NB4 (cell line): ENCODE data around the gene VLDLR.
A peak's percentile ranks its signal among the peaks of the same experiment; 100 is the strongest.

Experiments
- DNase-seq: peaks from one replicate; pipeline ENCODE4 v3.0.0; 2010; ENCODE audit warnings: low read depth
- H3K4me3 ChIP-seq: one replicate; pipeline ENCODE4 v1.5.1; 2011; ENCODE audit warnings: mild to moderate bottlenecking, low read depth, low read length, moderate library complexity
- CTCF ChIP-seq: IDR thresholded peaks from one replicate; pipeline ENCODE4 v1.5.1; 2012; ENCODE audit warnings: low read depth, low read length
- MAX ChIP-seq: IDR thresholded peaks from 2 replicates; pipeline ENCODE4 v1.6.1; 2011; ENCODE audit warnings: low read depth, low read length
- MYC ChIP-seq: IDR thresholded peaks from 2 replicates; pipeline ENCODE4 v1.6.1; 2011; ENCODE audit warnings: low read depth, low read length
- POLR2A ChIP-seq: IDR thresholded peaks from 2 replicates; pipeline ENCODE4 v1.6.1; 2011; ENCODE audit warnings: mild to moderate bottlenecking; ENCODE audit not compliant: insufficient read length; ENCODE audit errors: extremely low read depth

The VLDLR gene

DNA sequence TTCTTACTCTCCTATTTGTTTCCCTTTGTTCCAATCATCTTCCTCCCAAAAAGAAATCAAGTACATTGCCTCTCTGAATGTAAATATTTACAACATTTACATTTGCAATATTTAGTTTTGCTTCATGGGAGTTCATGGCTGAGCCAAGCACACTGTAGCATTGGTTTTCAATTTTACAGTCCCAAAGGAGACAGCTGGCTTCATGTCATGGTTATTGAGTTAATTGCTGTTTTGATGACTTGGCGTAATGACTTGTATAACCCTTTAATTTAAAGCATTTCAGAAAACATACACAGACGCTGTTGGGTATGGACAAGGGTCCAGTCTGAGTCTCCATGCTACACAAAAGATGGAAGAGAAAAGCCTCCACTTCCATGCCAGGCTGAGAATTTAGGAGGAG is 25.6 kb upstream of the VLDLR start:
- H3K4me3 ChIP-seq, result no peak overlapping the region
- no peak for DNase-seq
- no peak for TF ChIP-seq CTCF
- no peak for TF ChIP-seq POLR2A
- TF ChIP-seq MYC, result no peak

GRCh38 chr9:2597483-2597882 is 24.1 kb upstream of the VLDLR start:
- no peak for DNase-seq
- H3K4me3 ChIP-seq, result no peak overlapping the region
- TF ChIP-seq POLR2A (no peak), CTCF (no peak), MAX (no peak), MYC (no peak)

DNA sequence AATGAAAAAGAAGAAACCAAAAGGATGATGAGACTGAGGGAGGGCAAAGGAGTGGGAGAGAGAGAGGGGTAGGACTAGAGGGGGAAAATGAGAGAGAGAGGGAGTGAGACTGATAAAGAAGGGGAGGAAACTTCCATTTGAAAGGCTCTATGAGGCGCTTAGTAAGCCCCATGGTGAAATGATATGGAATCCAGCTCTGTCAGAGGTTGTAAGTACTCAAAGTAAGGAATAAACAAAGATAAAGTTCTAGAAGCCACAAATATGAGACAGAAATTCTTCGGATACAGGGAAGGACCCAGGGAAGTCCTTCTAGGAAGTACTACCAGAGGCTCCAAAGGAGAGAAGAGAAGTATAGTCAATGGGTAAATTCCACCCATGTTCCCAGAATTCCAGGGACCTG is 21.7 kb upstream of the VLDLR start:
- H3K4me3 ChIP-seq, result no peak overlapping the region
- no peak for DNase-seq
- no peak for TF ChIP-seq MAX

- DNase-seq, result no peak
- H3K4me3 ChIP-seq, result no peak overlapping the region
- TF ChIP-seq MAX (no peak), CTCF (peak; percentile 9), MYC (no peak), POLR2A (no peak)
Measured at GRCh38 chr9:2600307-2600706, 21.3 kb upstream of the VLDLR start.

DNA sequence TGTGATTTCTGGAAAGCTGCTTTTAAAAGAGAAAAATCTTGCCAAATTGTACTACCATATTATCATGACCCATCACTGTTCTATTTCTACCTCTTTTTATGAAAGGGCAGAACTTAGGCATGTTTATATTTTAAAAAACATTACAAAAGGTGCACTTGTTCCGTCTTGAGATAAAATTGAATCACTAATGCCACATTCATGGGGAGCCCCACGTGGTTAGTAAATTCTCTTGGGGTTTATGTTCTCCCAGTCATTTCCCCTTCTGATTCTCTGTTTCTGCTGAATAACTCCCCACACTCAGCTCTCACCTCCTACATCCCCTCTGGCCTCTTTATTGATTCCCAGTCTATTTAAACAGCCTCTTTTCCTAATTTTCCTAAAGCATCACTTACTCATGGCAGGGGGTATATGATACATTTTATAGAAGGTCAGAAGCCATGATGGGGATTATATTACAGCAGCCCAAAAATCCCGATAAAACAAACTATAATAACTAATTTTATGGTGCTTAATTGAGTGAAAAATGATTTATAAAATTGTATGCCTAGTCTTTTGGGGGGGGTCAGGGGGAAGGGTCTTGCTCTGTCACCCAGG is 19.7 kb upstream of the VLDLR start:
- no peak overlapping the region for H3K4me3 ChIP-seq
- peak; percentile 63 for DNase-seq
- TF ChIP-seq MAX (peak; percentile 75), POLR2A (no peak)

- peak; percentile 57 for DNase-seq
- H3K4me3 ChIP-seq, result no peak overlapping the region
- TF ChIP-seq MAX, result no peak
- TF ChIP-seq POLR2A, result no peak
Measured at GRCh38 chr9:2602704-2603116, 18.9 kb upstream of the VLDLR start.

GRCh38 chr9:2603621-2604020 is 18.0 kb upstream of the VLDLR start:
- no peak overlapping the region for H3K4me3 ChIP-seq
- DNase-seq, result no peak
- TF ChIP-seq MYC (no peak), CTCF (no peak), POLR2A (no peak), MAX (no peak)

- no peak for DNase-seq
- no peak overlapping the region for H3K4me3 ChIP-seq
Measured at GRCh38 chr9:2605246-2605645, 16.3 kb upstream of the VLDLR start.

More at GRCh38 chr9:2605246-2605645, 16.3 kb upstream of the VLDLR start:
- TF ChIP-seq MAX, result no peak
- TF ChIP-seq MYC, result no peak
- TF ChIP-seq POLR2A, result no peak
- no peak for TF ChIP-seq CTCF
